ENCODE measurements around the gene RGCC.
"Not testable (repeated sequence)": the region's sequence is repeated elsewhere in the genome, so short reads cannot be mapped to it uniquely, and the experiment has no call there.

DNA sequence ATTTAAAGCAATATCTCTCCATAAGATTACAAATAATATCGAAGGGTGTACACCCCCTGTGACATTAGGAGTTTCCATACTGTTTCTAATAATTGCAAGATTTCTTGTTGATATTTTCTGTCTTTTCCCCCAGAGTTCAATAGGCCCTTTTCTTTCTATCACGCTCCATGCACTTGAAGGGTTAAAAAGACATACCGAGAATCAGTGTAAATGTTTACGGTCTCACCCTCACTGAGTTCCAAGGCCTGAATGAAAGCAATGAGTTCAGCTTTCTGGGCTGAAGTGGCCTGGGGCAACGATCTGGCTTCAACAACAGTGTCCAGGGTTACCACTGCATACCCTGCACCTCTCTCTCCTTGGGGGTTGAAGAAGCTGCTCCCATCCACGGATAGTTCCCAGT, 36.0 kb upstream of the RGCC start:
- TF ChIP-seq, protein P1, sequence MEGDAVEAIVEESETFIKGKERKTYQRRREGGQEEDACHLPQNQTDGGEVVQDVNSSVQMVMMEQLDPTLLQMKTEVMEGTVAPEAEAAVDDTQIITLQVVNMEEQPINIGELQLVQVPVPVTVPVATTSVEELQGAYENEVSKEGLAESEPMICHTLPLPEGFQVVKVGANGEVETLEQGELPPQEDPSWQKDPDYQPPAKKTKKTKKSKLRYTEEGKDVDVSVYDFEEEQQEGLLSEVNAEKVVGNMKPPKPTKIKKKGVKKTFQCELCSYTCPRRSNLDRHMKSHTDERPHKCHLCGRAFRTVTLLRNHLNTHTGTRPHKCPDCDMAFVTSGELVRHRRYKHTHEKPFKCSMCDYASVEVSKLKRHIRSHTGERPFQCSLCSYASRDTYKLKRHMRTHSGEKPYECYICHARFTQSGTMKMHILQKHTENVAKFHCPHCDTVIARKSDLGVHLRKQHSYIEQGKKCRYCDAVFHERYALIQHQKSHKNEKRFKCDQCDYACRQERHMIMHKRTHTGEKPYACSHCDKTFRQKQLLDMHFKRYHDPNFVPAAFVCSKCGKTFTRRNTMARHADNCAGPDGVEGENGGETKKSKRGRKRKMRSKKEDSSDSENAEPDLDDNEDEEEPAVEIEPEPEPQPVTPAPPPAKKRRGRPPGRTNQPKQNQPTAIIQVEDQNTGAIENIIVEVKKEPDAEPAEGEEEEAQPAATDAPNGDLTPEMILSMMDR (IDR thresholded peaks at IDR 0.05): not testable (repeated sequence)
- not testable (repeated sequence) for TF ChIP-seq POLR2A (IDR thresholded peaks at IDR 0.05)
